ENCODE data around the gene BHLHE40. TPM values are rescaled to one million over a fixed set of nuclear protein-coding genes. Genes with fewer than 3 reads are reported as not detected.

BHLHE40 gene
- total and polyA plus RNA-seq, 2 of the 4 experiments (the other 2 are of a cell fraction), result 22.8 to 31.8 TPM

- Histone ChIP-seq H3K23ac (ENCODE audit: low read depth, low read length) (no peak overlapping the region), H2BK15ac (ENCODE audit: low read depth, low read length) (no peak overlapping the region), H2AFZ (replicated peaks; ENCODE audit: low read length, poor library complexity) (no peak overlapping the region), H3K9me3 (ENCODE audit: control insufficient read depth, insufficient read depth, low read length) (no peaks in the 10 kb centered on the region), H3K27me3 (ENCODE audit: control insufficient read depth, insufficient read depth, low read length) (no peaks in the 10 kb centered on the region), H3K27ac (ENCODE audit: insufficient read depth, low read length) (no peak overlapping the region), H3K56ac (ENCODE audit: extremely low read depth, insufficient read depth, low read length) (no peak overlapping the region), H3K4me2 (ENCODE audit: low read depth, low read length) (no peak overlapping the region), H2BK5ac (ENCODE audit: low read depth, low read length, poor library complexity, severe bottlenecking) (no peak overlapping the region), H3K9me1 (ENCODE audit: insufficient read depth, low read length) (no peaks in the 10 kb centered on the region), H3K4me1 (ENCODE audit: control insufficient read depth, insufficient read depth, low read length) (no peaks in the 10 kb centered on the region), H3K4me3 (ENCODE audit: insufficient read depth, low read depth, low read length) (no peak overlapping the region), H4K91ac (ENCODE audit: insufficient read depth, low read depth, low read length) (no peak overlapping the region), H3K4ac (ENCODE audit: low read depth, low read length) (no peak overlapping the region), H3K14ac (replicated peaks; ENCODE audit: low read depth, low read length) (no peak overlapping the region), H2AK9ac (replicated peaks; ENCODE audit: low read depth, low read length, poor library complexity) (peak overlapping the region; percentile 33), H2AK5ac (ENCODE audit: low read depth, low read length) (no peak overlapping the region), H4K5ac (ENCODE audit: low read depth, low read length) (no peak overlapping the region), H3K36me3 (ENCODE audit: control insufficient read depth, insufficient read depth, low read length) (no peaks in the 10 kb centered on the region), H4K20me1 (ENCODE audit: insufficient read depth, low read length) (no peaks in the 10 kb centered on the region), H2BK120ac (ENCODE audit: low read depth, low read length) (no peak overlapping the region), H3K18ac (ENCODE audit: low read depth, low read length) (no peak overlapping the region), H3K79me1 (ENCODE audit: low read depth in 1 of 2, low read length in 2 of 2) (no peaks in the 10 kb centered on the region), H4K8ac (ENCODE audit: low read depth in 2 of 2, low read length in 2 of 2) (no peak overlapping the region), H2BK20ac (ENCODE audit: low read depth, low read length) (no peak overlapping the region), H3K9ac (ENCODE audit: low read depth, low read length) (no peak overlapping the region)
- intact Hi-C loops (cut with micrococcal nuclease), result no loop called here
- ATAC-seq (ENCODE audit: low read depth) (no peak), DNase-seq (no peak)
- dilution Hi-C loops (cut with HindIII; ENCODE audit: low sequenced_read_pairs, unreplicated experiment), result no loop called here
- in situ Hi-C loops (cut with MboI; ENCODE audit: low sequenced_read_pairs), result no loop called here
- WGBS, 2 experiments (ENCODE audit: extremely low coverage in 2 of 2, insufficient read length in 1 of 2), result no CpG with 5 or more reads among the region's 3 CpGs
- ChIA-PET CTCF (no interaction called here), POLR2A (ENCODE audit: unreplicated experiment) (no interaction called here)
- TF ChIP-seq FOS (IDR thresholded peaks at IDR 0.05; ENCODE audit: low read depth, low read length) (no peak), CHD1 (IDR thresholded peaks at IDR 0.05; ENCODE audit: low read depth, low read length) (no peak), NFE2L2 (IDR thresholded peaks at IDR 0.05; ENCODE audit: low read depth, low read length) (no peak), MXI1 (IDR thresholded peaks at IDR 0.05; ENCODE audit: borderline replicate concordance, low read depth, low read length) (no peak), SMC3 (IDR thresholded peaks at IDR 0.05; ENCODE audit: low read depth, low read length) (no peak), RAD21 (IDR thresholded peaks at IDR 0.05; ENCODE audit: low read length) (no peak), CEBPB (IDR thresholded peaks at IDR 0.05; ENCODE audit: low read depth, low read length) (no peak), RFX5 (IDR thresholded peaks at IDR 0.05; ENCODE audit: low read depth, low read length) (no peak), RCOR1 (IDR thresholded peaks at IDR 0.05; ENCODE audit: insufficient replicate concordance, low read length) (no peak), MAZ (IDR thresholded peaks at IDR 0.05; ENCODE audit: borderline replicate concordance, low read depth, low read length) (no peak), MAFK (IDR thresholded peaks at IDR 0.05; ENCODE audit: low read depth, low read length) (no peak), POLR2A (IDR thresholded peaks at IDR 0.05; ENCODE audit: low read depth, low read length) (no peak), CTCF (conservative IDR thresholded peaks at IDR 0.05; ENCODE audit: low read depth, low read length) (no peak), BHLHE40 (IDR thresholded peaks at IDR 0.05; ENCODE audit: low read depth, low read length) (no peak), USF2 (IDR thresholded peaks at IDR 0.05; ENCODE audit: low read depth, low read length) (no peak), ELK1 (IDR thresholded peaks at IDR 0.05; ENCODE audit: borderline replicate concordance, low read depth, low read length) (no peak)
- no TSS peak for BruUV-seq (replicated peaks)
These were observed 45.2 kb upstream of the BHLHE40 start for GRCh38 chr3:4934050-4934449.

All from IMR-90 (cell line).